ENCODE results near the gene TENM4.

GRCh38 chr11:79362821-79363220 is 78.0 kb downstream of the TENM4 start:
- TF ChIP-seq, protein P1, sequence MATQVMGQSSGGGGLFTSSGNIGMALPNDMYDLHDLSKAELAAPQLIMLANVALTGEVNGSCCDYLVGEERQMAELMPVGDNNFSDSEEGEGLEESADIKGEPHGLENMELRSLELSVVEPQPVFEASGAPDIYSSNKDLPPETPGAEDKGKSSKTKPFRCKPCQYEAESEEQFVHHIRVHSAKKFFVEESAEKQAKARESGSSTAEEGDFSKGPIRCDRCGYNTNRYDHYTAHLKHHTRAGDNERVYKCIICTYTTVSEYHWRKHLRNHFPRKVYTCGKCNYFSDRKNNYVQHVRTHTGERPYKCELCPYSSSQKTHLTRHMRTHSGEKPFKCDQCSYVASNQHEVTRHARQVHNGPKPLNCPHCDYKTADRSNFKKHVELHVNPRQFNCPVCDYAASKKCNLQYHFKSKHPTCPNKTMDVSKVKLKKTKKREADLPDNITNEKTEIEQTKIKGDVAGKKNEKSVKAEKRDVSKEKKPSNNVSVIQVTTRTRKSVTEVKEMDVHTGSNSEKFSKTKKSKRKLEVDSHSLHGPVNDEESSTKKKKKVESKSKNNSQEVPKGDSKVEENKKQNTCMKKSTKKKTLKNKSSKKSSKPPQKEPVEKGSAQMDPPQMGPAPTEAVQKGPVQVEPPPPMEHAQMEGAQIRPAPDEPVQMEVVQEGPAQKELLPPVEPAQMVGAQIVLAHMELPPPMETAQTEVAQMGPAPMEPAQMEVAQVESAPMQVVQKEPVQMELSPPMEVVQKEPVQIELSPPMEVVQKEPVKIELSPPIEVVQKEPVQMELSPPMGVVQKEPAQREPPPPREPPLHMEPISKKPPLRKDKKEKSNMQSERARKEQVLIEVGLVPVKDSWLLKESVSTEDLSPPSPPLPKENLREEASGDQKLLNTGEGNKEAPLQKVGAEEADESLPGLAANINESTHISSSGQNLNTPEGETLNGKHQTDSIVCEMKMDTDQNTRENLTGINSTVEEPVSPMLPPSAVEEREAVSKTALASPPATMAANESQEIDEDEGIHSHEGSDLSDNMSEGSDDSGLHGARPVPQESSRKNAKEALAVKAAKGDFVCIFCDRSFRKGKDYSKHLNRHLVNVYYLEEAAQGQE (IDR thresholded peaks at IDR 0.05; ENCODE audit: insufficient read depth in 1 of 2, low read depth in 2 of 2, low read length in 1 of 2), result no peak
- no peak for TF ChIP-seq POLR2AphosphoS5 (IDR thresholded peaks at IDR 0.05; ENCODE audit: low read depth, low read length)
- TF ChIP-seq, protein P2, sequence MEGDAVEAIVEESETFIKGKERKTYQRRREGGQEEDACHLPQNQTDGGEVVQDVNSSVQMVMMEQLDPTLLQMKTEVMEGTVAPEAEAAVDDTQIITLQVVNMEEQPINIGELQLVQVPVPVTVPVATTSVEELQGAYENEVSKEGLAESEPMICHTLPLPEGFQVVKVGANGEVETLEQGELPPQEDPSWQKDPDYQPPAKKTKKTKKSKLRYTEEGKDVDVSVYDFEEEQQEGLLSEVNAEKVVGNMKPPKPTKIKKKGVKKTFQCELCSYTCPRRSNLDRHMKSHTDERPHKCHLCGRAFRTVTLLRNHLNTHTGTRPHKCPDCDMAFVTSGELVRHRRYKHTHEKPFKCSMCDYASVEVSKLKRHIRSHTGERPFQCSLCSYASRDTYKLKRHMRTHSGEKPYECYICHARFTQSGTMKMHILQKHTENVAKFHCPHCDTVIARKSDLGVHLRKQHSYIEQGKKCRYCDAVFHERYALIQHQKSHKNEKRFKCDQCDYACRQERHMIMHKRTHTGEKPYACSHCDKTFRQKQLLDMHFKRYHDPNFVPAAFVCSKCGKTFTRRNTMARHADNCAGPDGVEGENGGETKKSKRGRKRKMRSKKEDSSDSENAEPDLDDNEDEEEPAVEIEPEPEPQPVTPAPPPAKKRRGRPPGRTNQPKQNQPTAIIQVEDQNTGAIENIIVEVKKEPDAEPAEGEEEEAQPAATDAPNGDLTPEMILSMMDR (IDR thresholded peaks at IDR 0.05), result no peak
